IPS-18c (cell line): ENCODE measurements around the gene CCDC186.

Experiments
- H3K4me3 ChIP-seq: 2 replicates; pipeline ENCODE4 v1.7.0; 2013; ENCODE audit warnings: low read depth, mild to moderate bottlenecking, low read length, moderate library complexity; ENCODE audit not compliant: insufficient read depth
- H3K9me3 ChIP-seq: one replicate; pipeline ENCODE4 v1.6.1; 2013; ENCODE audit warnings: mild to moderate bottlenecking, low read length, moderate library complexity; ENCODE audit not compliant: control insufficient read depth, insufficient read depth

Gene CCDC186

DNA sequence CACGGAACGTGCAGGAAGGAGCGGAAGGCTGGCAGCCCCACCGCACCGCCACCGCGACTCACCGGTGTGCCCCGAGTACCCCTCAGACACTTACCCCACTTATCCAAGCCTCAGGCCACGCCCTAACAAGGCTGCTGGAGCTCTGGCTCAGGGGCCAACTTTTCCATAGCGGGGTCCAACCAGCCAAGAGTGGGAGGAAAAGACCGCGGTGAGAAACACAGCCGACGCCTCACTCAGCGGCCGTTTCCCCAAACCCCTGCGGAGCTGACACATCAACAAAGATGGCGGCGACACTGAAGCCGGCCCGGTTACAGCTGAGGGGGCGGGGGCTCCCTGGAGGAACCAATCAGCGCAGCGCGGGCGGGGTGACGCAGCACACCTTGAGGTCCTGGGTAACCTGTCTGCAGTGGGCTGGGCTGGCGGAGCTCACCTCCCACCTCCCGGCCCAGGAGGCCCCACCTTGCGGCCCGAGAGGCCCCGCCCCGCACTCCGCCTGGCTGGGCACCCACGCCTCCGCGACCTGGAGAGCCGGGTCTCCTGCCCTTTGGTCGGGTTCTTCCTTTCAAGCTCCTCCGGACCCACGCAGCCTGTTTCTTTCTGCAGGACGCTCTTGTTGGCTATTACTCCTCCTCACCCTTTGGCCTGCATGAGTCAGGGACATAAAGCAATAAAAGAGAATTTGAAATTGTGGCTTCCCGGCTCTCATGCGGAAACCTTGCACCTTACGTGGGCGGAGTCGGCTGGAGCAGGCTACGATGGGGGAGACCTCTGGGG lies at the start of gene CCDC186:
Gene CCDC186 (minus strand): TSS at position 283 of the 774 bp plus-strand sequence. CDS start 10,935 bp downstream, outside the sequence.
- H3K4me3 ChIP-seq: peak within 1 kb of the TSS; percentile 80
- peaks cover 2% of the 10 kb centered on the region for H3K9me3 ChIP-seq

DNA sequence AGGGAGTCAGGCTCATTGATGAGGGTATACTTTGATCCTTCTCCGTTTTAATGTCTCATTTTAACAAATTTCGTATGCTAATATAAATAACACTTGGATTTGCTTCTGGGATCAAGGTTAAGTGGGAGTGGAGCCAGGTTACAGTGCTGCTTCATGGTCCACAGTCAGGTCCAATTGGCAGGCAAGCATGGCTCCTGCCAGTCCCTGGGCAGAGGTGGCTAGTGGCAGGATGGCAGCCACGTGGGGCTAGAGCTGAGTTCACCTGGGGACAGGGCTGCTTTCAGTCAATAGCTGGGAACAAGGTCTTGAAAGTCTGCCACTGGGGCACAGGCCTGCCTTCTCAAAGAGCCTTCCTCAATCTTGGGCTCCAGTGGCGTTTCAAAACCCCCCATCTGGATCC lies 49.1 kb upstream of the CCDC186 start:
- Histone ChIP-seq H3K4me3 (no peak overlapping the region), H3K9me3 (no peaks in the 10 kb centered on the region)

DNA sequence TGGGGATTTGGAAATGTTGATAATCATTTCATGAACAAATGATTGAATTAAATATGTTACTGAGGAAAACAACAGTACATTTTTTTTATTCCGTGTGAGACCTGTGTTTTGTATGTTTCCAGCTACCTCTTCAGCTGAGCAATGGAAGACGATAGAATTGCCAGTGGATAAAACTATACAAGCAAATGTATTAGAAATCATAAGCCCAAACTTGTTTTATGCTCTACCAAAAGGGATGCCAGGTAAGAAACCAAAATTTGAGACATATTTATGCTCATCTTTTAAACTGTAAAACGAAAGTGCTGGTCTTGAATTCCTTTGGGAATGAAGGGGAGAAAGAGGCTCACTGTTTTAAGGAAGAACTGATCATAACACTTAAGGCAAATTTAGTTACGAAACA lies 47.2 kb upstream of the CCDC186 start:
- Histone ChIP-seq H3K4me3 (no peak overlapping the region), H3K9me3 (no peaks in the 10 kb centered on the region)

DNA sequence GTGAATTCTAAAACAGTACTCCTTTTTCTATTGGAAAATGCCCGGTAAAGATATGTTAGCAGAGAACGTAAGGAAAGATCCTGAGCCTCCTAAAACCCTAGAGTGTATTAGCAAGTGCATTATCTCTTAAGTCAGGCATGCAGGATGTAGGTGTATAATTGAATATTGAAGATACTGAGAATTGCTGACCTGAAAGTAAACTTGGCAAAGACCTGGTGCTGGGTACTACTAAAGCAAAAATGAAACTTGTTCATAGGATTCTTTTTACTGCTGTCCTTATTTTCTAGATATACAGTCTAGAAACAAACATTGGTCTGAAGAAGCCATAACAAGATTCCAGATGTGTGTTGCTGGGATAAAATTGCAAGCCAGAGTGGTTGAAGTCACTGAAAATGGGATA lies 46.3 kb upstream of the CCDC186 start:
- H3K4me3 ChIP-seq: no peak overlapping the region
- H3K9me3 ChIP-seq: no peaks in the 10 kb centered on the region

DNA sequence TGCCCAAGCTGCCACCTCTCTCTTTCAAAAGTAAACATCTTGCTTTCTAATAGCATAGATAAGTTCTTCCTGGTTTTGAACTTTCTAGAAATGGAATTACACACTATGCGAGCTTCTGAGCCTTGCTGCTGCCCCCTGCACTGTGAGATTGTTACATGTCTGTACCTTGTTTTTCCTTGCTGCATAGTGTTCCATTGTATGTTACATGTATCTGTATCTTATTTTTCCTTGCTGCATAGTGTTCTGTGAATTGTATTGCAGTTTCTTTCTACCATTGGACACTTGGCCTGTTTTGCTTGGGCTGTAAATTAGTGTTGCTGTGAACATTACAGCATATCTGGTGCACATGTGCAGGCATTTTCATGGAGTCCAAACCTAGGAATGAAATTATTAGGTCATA lies 41.0 kb upstream of the CCDC186 start:
- H3K9me3 ChIP-seq: no peaks in the 10 kb centered on the region
- H3K4me3 ChIP-seq: no peak overlapping the region

DNA sequence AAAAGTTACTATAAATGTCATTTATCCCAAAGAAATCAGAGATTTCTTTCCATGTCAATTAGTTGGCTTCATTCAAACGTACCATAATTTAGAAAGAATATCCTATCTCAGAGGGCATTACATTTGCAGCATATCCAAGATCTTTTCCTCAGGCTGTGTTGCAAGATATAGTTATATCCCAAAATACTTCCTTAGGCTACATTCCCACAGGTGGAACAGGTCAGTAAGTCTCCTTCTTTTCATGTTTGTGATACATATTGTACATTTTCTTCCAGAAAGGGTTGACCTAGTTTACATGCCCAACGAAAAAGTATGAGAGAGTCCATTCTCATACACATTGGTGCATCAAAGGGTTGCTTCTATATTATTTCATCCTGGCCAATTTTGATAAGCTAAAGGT lies 38.1 kb upstream of the CCDC186 start:
- H3K9me3 ChIP-seq: no peaks in the 10 kb centered on the region
- H3K4me3 ChIP-seq: no peak overlapping the region

DNA sequence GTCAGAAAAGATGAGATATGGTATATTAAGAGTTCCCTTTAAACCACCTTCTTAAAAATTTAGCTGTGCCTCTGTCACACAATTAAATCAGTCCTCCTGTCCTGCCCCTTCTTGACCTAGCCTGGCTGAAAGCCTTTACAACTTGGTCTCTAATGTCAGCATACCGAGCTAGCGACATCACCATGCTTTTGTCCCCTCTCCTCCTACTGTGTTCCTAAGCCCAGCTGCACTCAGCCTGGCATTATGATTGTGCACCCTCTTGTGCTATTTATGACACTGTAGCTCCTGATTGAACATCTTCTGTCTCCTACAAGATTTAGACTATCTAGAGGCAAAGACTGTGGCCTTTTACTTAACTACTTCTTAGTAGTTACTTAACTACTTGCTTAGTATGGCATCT lies 34.3 kb upstream of the CCDC186 start:
- no peaks in the 10 kb centered on the region for H3K9me3 ChIP-seq
- no peak overlapping the region for H3K4me3 ChIP-seq

DNA sequence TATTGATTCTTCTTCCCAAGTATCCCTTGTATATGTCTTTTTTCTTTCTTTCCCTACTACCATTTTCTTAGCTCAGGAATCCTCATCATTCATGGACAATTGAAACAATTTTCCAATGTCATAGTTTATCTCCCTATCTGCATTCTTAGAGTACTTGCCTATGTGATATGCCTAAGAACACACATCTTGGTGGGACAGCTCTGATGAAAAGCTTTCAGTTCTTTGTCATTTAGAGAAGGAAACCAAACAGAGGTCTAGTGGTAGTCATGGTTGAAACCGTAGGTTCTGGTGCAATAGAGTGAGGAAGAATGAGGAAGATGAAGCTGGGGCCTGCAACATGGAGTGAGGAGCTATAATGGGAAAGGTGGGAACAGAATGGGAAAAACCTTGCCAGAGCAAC lies 33.3 kb upstream of the CCDC186 start:
- Histone ChIP-seq H3K4me3 (no peak overlapping the region), H3K9me3 (no peaks in the 10 kb centered on the region)

DNA sequence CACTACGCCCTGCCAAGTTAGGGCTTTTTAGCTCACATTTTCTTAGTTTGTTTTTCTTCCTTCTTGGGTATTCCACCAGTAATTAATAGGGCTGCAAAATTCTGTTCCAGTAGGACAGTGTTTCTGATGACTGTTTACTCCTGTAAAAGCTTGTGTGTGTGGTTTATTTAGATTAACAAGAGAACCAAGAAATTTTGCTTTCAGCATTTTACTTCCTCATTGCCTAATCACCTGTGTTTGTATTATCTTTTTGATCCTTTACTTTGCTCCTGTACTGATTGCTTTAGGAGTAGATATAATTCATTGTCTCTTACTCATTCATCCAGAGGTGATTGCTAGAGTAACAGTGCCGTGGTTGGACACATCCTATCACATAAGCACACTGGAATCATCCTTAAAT lies 32.9 kb upstream of the CCDC186 start:
- no peaks in the 10 kb centered on the region for H3K9me3 ChIP-seq
- no peak overlapping the region for H3K4me3 ChIP-seq

DNA sequence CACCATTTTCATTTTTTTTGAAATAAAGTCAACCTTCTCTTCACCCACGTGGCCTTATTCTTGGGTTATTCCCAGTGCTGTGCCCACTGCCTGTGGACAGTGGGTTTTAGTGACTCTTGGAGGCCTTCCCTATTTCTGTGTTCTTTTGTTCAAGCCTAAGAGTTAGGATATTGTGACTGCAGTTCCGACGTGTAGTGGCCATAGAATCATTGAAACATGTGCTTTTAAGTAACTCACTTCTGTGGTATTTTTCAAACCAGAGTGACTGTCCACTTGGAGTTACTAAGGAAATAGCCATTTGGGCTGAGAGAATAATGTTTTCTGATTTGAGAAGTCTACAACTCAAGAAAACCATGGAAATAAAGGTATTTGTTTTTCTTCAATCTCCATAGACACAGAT lies 28.8 kb upstream of the CCDC186 start:
- H3K9me3 ChIP-seq: no peaks in the 10 kb centered on the region

DNA sequence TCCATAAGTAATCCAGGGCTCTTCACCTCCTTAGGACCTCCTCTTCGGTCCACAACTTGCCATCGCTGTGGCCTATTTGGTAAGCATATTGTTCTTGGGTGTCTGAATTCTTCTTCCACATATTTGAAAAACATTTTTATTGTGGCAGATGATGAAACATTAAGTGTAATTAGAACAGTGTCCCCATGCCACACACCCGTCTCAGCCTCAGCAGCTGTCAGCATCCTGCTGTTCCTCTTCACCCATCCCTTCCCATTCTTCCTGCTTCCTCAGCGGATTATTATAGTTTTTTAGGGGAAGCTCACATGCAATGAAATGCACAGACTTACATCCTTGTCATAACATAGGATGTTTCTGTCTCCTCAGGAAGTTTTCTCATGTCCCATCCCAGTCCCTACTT lies 25.2 kb upstream of the CCDC186 start:
- H3K9me3 ChIP-seq: no peaks in the 10 kb centered on the region
- no peak overlapping the region for H3K4me3 ChIP-seq

More for the DNA sequence above, 28.8 kb upstream of the CCDC186 start:
- no peak overlapping the region for H3K4me3 ChIP-seq

DNA sequence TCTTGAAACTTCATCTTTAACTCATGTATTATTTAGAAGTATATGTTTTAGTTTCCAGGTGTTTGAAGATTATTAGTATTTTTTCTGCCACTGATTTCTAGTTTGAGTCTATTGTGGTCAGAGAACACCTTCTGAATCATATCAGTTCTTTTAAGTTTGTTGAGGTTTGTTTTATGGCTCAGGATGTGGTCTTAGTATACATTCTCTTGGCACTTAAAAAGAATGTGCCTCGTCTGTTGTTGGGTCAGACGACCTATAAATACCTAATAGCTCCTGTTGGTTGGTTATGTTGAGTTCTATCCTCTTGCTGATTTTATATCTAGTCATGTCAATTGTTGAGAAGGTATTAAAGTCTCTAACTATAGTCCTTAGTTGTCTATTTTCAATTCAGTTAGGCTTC lies 21.1 kb upstream of the CCDC186 start:
- Histone ChIP-seq H3K4me3 (no peak overlapping the region), H3K9me3 (no peaks in the 10 kb centered on the region)

DNA sequence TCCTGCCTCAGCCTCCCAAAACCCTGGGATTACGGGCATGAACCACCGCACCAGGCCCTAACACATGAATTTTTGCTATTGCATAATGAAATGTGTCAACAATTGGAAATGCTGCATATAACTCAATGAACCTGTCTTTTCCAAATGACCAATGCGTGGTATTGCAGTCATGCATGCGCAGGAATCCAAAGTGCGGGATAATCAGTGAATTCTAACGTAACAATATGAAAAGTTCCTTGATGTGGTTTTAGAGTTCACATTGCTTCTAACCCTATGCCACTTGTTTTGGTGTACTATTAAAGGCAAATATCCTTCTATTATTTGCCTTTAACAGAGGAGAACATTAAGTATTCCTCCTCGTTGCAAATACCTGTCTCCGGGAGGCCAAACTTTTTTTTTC lies 15.7 kb upstream of the CCDC186 start:
- H3K9me3 ChIP-seq: no peaks in the 10 kb centered on the region
- H3K4me3 ChIP-seq: no peak overlapping the region

DNA sequence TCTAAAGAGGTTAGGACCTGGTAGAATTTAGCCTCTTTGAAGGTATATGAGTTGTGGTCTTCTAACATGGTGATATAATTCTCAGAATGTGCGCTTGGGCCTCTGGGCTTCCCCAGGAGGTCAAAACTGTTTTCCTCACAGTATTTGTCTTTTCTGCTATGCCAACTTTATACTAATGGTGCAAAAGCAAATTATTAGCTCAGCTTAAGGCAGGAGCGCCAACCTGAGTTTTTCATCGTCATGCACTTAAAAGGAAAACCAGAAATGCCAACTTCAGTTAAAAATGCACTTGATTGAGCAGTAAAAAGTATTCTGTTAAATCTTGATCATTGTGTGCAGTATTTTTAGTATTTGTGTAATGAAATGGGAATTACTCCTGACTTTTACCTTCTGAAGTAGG lies 14.9 kb upstream of the CCDC186 start:
- Histone ChIP-seq H3K9me3 (no peaks in the 10 kb centered on the region), H3K4me3 (no peak overlapping the region)

DNA sequence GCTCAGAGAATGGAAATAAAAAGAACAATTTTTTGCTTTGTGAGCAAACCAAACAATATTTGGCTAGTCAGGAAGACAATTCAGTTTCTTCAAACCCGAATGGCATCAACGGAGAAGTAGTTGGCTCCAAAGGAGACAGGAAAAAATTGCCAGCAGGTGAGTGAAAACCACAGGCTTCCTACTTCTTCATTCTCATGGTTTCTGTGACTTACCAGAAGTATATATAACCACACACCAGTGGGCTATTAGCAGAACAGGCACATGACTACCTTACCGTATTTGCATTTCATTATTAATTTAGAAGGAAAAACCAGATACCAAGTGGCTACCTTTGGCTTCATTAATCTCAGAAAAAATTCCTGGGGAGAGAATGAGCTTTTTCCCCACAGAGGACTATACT lies 14.0 kb upstream of the CCDC186 start:
- no peak overlapping the region for H3K4me3 ChIP-seq
- no peaks in the 10 kb centered on the region for H3K9me3 ChIP-seq

DNA sequence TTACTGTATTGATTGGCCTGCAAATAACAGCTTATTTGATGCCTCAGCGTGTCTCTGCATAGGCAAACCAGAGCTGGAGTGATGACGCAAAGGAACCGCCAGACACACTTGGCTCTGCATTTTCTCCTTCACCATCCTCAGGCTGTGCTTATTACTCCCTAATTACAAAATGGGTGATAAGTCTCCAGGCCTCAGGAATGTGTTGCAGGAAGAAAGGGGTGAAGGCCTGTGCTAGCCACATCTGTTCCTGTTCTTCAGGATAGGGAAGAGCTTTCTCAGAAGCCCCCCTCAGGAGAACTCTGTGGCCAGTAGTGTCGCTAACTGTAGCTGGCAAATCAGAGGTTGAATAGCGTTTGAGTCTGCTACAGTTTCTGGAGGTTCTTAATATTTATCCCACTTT lies 10.3 kb upstream of the CCDC186 start:
- Histone ChIP-seq H3K9me3 (no peaks in the 10 kb centered on the region), H3K4me3 (no peak overlapping the region)

DNA sequence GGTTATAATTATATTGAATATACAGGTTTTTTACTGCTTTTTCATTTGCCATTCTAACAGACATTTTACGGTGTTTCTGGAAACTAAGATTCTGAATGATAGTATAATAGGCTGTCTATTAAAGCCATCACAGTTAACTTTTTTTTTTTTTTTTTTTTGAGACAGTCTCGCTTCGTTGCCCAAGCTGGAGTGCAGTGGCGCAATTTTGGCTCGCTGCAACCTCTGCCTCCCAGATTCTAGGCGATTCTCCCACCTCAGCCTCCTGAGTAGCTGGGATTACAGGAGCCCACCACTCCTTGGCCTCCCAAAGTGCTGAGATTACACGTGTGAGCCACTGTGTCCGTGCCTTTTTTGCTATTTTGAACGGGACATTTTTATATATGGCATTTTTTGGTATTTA lies 9.6 kb upstream of the CCDC186 start:
- Histone ChIP-seq H3K9me3 (no peaks in the 10 kb centered on the region), H3K4me3 (no peak overlapping the region)

DNA sequence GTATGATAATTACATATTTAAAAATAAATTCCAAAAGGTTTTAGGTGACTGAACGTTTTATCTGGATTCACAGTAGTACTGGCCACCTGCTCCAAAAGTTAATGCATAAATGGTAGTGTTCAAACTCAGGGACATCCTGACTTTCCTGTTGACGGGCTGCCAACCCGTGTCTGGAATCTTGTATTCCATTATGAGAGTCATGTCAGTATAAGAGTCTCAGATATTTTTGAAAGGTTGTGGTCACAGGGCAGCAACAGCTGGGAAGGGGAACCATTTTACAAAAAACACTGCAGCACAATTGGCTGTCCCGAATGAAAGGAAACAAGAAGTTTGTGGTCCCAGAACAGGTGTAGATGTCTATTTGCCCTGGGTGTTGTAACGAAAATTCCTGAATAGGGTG lies 8.0 kb upstream of the CCDC186 start:
- H3K4me3 ChIP-seq: no peak overlapping the region
- H3K9me3 ChIP-seq: no peaks in the 10 kb centered on the region

DNA sequence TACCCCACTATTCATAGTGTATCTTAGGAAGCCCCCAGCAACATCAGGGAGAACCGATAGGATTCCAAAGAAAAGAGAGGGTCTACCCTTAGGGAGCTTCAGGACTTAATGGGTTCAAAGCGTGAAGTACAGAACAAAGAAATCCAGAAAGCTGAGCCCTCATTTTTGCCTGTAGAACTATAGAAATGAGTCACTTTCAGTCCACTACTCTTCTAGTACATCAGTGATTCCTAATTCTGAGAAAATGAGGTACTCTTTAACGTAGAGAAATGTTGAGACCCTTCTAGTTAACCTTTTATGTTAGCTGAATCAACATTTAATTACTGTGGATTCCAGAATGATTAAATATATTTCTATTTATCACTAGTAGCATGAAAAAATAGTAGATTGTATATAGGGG lies 6.9 kb upstream of the CCDC186 start:
- Histone ChIP-seq H3K4me3 (no peak overlapping the region), H3K9me3 (peaks cover 2% of the 10 kb centered on the region)
